ENCODE data around the gene CDYL2.

The CDYL2 gene

GRCh38 chr16:80592273-80592672 is 212.1 kb downstream of the CDYL2 start:
- no peak for DNase-seq (ENCODE audit: low read depth)

GRCh38 chr16:80591071-80591915 is 213.1 kb downstream of the CDYL2 start:
- no peak for DNase-seq (ENCODE audit: low read depth)

GRCh38 chr16:80587071-80587470 is 217.3 kb downstream of the CDYL2 start:
- DNase-seq (ENCODE audit: low read depth) = no peak

GRCh38 chr16:80586476-80586875 is 217.9 kb downstream of the CDYL2 start:
- DNase-seq (ENCODE audit: low read depth) = no peak

- DNase-seq (ENCODE audit: low read depth) = no peak
Observed at GRCh38 chr16:80585764-80586163, 218.6 kb downstream of the CDYL2 start.

- peak; percentile 44 for DNase-seq (ENCODE audit: low read depth)
Observed at GRCh38 chr16:80583466-80583865, 220.9 kb downstream of the CDYL2 start.

GRCh38 chr16:80580109-80580832 is 224.1 kb downstream of the CDYL2 start:
- peak; percentile 56 for DNase-seq (ENCODE audit: low read depth)

GRCh38 chr16:80577485-80578280 is 226.7 kb downstream of the CDYL2 start:
- no peak for DNase-seq (ENCODE audit: low read depth)

- no peak for DNase-seq (ENCODE audit: low read depth)
Observed at GRCh38 chr16:80576343-80576912, 228.0 kb downstream of the CDYL2 start.

GRCh38 chr16:80573700-80574120 is 230.7 kb downstream of the CDYL2 start:
- DNase-seq (ENCODE audit: low read depth) = no peak

GRCh38 chr16:80570106-80570478 is 234.3 kb downstream of the CDYL2 start:
- no peak for DNase-seq (ENCODE audit: low read depth)

GRCh38 chr16:80569440-80570105 is 234.8 kb downstream of the CDYL2 start:
- DNase-seq (ENCODE audit: low read depth) = peak; percentile 73

GRCh38 chr16:80564394-80564793 is 240.0 kb downstream of the CDYL2 start:
- DNase-seq (ENCODE audit: low read depth) = no peak

GRCh38 chr16:80563066-80563465 is 241.3 kb downstream of the CDYL2 start:
- no peak for DNase-seq (ENCODE audit: low read depth)

GRCh38 chr16:80559369-80559768 is 245.0 kb downstream of the CDYL2 start:
- no peak for DNase-seq (ENCODE audit: low read depth)

- DNase-seq (ENCODE audit: low read depth) = no peak
Observed at GRCh38 chr16:80557037-80557436, 247.4 kb downstream of the CDYL2 start.

GRCh38 chr16:80556481-80556880 is 247.9 kb downstream of the CDYL2 start:
- DNase-seq (ENCODE audit: low read depth) = no peak

- DNase-seq (ENCODE audit: low read depth) = no peak
Observed at GRCh38 chr16:80554033-80554432, 250.4 kb downstream of the CDYL2 start.

GRCh38 chr16:80552277-80552676 is 252.1 kb downstream of the CDYL2 start:
- no peak for DNase-seq (ENCODE audit: low read depth)

Measured in activated T-cell treated with anti-CD3 and anti-CD28 coated beads for 24 hours (primary cell).